Measurements from ENCODE around the gene SFI1. TPM values are rescaled to one million over a fixed set of nuclear protein-coding genes. Genes with fewer than 3 reads are reported as not detected.
A peak's percentile ranks its signal among the peaks of the same experiment; 100 is the strongest.

Gene SFI1
- total and polyA plus RNA-seq, 2 of the 4 experiments (the other 2 are of a cell fraction), result 9.9 to 12.0 TPM

- H3K27me3 ChIP-seq (ENCODE audit: control insufficient read depth, insufficient read depth, low read length), result no peaks in the 10 kb centered on the region
- WGBS, 2 experiments (ENCODE audit: extremely low coverage in 2 of 2, insufficient read length in 1 of 2), result no CpG with 5 or more reads among the region's 6 CpGs
- peak overlapping the region; percentile 61; the same call in 1 of the 2 replicates for H3K56ac ChIP-seq (ENCODE audit: extremely low read depth, insufficient read depth, low read length)
- peak overlapping the region; percentile 99 for H3K27ac ChIP-seq (ENCODE audit: insufficient read depth, low read length)
- peaks cover 26% of the 10 kb centered on the region for H3K4me1 ChIP-seq (ENCODE audit: control insufficient read depth, insufficient read depth, low read length)
- peak overlapping the region; percentile 75 to 97 for H4K8ac ChIP-seq (ENCODE audit: low read depth in 2 of 2, low read length in 2 of 2)
- H2AK9ac ChIP-seq (replicated peaks; ENCODE audit: low read depth, low read length, poor library complexity), result no peak overlapping the region
- peak overlapping the region; percentile 97; the same call in 2 of the 3 replicates for H2BK15ac ChIP-seq (ENCODE audit: low read depth, low read length)
- peak overlapping the region; percentile 93; the same call in 1 of the 2 replicates for H2BK20ac ChIP-seq (ENCODE audit: low read depth, low read length)
- dilution Hi-C loops (cut with HindIII; ENCODE audit: low sequenced_read_pairs, unreplicated experiment), result no loop called here
- peak overlapping the region; percentile 88; the same call in 1 of the 2 replicates for H3K23ac ChIP-seq (ENCODE audit: low read depth, low read length)
- H3K36me3 ChIP-seq (ENCODE audit: control insufficient read depth, insufficient read depth, low read length), result peaks cover 10% of the 10 kb centered on the region
- ChIA-PET CTCF (no interaction called here), POLR2A (ENCODE audit: unreplicated experiment) (no interaction called here)
- H2AFZ ChIP-seq (replicated peaks; ENCODE audit: low read length, poor library complexity), result peak overlapping the region; percentile 60
- H4K5ac ChIP-seq (ENCODE audit: low read depth, low read length), result peak overlapping the region; percentile 99
- in situ Hi-C loops (cut with MboI; ENCODE audit: low sequenced_read_pairs), result no loop called here
- H3K4me3 ChIP-seq (ENCODE audit: insufficient read depth, low read depth, low read length), result no peak overlapping the region
- no TSS peak for BruUV-seq (replicated peaks)
- H2AK5ac ChIP-seq (ENCODE audit: low read depth, low read length), result peak overlapping the region; percentile 100
- H2BK120ac ChIP-seq (ENCODE audit: low read depth, low read length), result peak overlapping the region; percentile 97
- peak; percentile 40 for ATAC-seq (ENCODE audit: low read depth)
- peak overlapping the region; percentile 88; the same call in 1 of the 2 replicates for H3K14ac ChIP-seq (replicated peaks; ENCODE audit: low read depth, low read length)
- H4K91ac ChIP-seq (ENCODE audit: insufficient read depth, low read depth, low read length), result peak overlapping the region; percentile 98
- peaks cover 29% of the 10 kb centered on the region for H3K9me1 ChIP-seq (ENCODE audit: insufficient read depth, low read length)
- peak overlapping the region; percentile 98 for H3K4ac ChIP-seq (ENCODE audit: low read depth, low read length)
- DNase-seq, result peak; percentile 89
- TF ChIP-seq BHLHE40 (IDR thresholded peaks at IDR 0.05; ENCODE audit: low read depth, low read length) (0 out of 2 replicates have a peak, but pooled peaks have one; percentile 35), ELK1 (IDR thresholded peaks at IDR 0.05; ENCODE audit: borderline replicate concordance, low read depth, low read length) (no peak), SMC3 (IDR thresholded peaks at IDR 0.05; ENCODE audit: low read depth, low read length) (no peak), CEBPB (IDR thresholded peaks at IDR 0.05; ENCODE audit: low read depth, low read length) (peak; percentile 97), RCOR1 (IDR thresholded peaks at IDR 0.05; ENCODE audit: insufficient replicate concordance, low read length) (peak; percentile 80)
- H3K79me1 ChIP-seq (ENCODE audit: low read depth in 1 of 2, low read length in 2 of 2), result peaks cover 31 to 72% of the 10 kb centered on the region in 2 experiments
- peaks cover 10% of the 10 kb centered on the region; the same call in 1 of the 2 replicates for H4K20me1 ChIP-seq (ENCODE audit: insufficient read depth, low read length)
- H3K18ac ChIP-seq (ENCODE audit: low read depth, low read length), result peak overlapping the region; percentile 99
- peak overlapping the region; percentile 99 for H2BK5ac ChIP-seq (ENCODE audit: low read depth, low read length, poor library complexity, severe bottlenecking)
- intact Hi-C loops (cut with micrococcal nuclease), result no loop called here
- 0 out of 2 replicates have a peak overlapping the region, but pooled peaks have one; percentile 49 for H3K9ac ChIP-seq (ENCODE audit: low read depth, low read length)
- peak overlapping the region; percentile 80; the same call in 1 of the 2 replicates for H3K4me2 ChIP-seq (ENCODE audit: low read depth, low read length)
- no peaks in the 10 kb centered on the region for H3K9me3 ChIP-seq (ENCODE audit: control insufficient read depth, insufficient read depth, low read length)
These were observed 154.1 kb downstream of the SFI1 start for GRCh38 chr22:31650391-31650790.

Data from IMR-90 (cell line).